Hematopoietic multipotent progenitor cell treated with erythropoietin and hydrocortisone succinate and interleukin-3 and kit ligand, for 6 days (in vitro differentiated cells): ENCODE results near the gene GRIN2C.

Experiments used
- DNase-seq: peaks from one replicate; pipeline ENCODE4 v3.0.0-alpha.2; 2015

Gene GRIN2C

DNA sequence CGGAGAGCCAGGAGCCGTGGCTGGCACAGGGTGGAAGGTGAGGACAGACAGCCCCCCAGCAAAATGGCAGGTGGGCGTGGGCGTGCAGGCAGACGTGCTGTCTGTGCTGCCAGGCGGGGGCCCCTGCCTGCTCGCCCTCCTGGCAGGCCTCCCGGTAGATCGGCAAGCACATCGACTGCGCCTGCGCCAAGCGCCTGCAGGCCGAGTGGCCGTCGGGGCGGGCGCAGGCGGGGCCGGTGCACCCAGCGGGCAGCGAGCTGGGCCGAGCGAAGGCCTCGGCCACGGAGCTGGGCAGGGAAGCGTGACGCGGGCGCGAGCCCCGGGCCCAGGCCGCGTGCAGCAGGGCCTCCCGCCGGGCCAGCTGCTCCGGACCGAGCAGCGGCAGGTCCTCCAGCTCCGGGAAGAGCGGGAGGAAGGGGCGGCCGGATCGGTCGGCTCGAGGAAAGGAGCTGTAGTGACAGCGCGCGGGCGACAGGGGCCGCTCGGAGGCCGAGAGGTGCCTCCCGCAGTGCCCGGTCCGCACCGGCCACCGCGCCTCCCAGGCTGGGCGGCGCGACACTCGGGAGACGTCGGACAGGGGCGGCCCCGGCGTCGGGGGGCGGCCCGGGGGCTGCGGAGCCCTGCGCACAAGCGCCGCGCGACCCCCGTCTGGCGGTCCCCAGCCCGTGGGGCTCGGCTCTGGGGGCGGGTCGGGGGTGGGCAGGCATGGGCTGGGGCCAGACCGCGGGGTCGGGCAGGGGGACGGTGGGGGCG, 16.9 kb downstream of the GRIN2C start:
- peak; percentile 61 for DNase-seq

DNA sequence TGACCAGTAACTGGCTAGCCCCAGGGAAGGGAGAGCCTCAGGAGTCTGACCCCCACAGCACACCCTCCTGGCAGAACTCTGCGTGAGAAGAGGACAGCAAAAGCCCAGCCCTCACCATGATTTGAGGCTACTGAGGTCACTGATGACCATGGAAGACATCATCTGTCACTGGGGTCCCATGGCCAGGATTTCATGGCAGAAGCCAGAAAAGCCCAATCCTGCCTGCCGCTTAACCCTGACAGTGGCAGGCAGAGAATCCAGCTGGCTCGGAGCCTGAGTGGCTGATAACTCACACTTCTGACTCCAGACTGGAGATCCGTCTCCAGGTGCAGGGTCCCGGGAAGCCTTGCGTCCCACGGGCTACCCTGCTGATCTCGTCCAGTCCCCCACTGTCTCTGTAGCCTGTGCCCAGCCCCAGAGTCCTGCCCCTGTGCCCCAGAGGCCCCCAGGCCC, 17.5 kb downstream of the GRIN2C start:
- DNase-seq, result no peak

DNA sequence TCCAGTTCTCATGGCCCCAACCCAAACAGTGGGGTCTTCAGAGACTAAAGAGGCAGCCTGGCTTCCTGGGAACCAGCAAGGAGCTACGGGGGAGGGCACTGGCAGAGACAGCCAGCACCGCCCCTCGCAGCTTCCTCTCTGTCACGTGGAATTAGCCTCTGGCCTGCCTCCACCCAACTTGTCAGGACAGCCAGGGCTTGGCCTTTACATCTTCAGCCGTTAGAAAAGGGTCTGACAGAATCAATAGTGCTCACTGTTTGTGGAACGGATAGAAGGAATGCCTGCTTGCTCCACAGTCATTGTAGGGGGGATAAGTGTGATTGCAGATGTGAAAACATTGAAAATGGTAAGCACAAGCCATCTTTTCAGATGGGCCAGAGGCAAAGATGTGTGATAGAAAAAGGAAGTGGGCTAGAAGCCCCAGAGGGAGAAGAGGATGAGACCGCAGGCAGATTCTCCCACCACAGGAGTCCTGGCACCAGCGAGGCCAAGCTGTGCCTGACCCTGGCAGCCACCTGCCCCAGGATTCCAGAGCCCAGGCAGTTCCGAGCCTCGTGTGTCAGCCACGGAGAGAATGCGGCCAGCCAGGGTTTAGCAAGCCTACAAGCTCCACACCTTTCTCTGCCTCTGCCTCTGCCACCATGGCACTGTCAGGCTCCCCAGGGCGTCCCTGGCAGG, 18.6 kb downstream of the GRIN2C start:
- peak; percentile 69 for DNase-seq

DNA sequence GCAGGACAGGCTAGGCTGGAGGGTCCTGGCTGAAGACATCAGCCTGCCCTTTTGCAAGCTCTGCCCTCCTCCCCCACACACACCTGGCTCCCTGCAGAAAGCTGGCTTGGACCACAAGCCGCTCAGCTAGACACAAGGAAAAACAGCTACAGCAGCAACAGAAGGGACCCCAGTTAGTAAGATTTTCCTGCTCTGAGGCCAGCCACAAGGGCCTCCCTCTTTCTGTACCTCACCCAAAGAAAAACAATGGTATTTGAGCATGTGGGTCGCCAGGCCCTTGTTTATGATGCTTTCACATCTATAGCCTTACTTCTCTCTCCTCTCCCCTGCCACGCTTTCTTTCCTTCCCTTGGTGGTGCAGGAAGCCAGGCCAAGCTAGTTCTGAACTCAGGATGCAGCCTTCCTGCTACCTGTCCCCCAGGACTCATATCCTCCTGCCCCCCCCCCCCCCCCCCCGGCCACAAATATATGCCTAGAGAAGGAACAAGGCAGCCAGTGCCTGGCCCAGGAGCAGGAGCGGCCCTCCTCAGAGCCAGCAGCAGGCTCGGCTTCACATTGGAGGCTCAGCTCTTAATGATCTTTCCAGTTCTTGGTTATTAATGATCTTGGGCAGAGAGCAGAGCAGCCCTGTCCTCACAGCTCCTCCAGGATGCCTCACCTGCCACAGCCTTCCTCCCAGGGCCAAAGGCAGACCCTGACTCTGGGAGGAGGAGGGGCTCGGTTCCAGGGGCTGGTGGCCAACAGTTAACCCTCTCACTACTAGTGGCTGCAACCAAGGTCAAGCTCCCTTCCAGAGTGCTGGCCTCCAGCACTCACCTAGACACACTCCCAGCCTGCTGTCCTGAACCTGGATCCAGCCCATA, 19.5 kb downstream of the GRIN2C start:
- DNase-seq, result no peak

DNA sequence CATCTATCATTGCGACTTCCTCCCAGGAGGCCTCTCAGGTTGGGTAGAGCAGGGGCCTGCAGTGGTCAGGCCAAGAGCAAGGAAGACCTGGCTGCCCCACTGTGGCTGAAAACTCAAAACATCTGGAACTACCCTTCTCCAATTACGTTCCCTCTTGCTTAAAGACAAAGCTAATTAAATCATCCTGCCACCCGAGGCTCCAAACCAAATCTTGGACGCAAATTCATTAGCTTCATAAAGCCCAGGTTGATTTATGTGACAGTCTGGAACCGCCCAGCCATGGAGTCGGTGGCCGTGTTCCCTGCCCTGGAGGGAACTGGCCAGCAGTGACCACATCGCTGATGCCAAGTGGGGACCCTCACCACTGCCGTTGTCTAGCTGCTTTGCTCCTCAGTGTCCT, 21.4 kb downstream of the GRIN2C start:
- no peak for DNase-seq

DNA sequence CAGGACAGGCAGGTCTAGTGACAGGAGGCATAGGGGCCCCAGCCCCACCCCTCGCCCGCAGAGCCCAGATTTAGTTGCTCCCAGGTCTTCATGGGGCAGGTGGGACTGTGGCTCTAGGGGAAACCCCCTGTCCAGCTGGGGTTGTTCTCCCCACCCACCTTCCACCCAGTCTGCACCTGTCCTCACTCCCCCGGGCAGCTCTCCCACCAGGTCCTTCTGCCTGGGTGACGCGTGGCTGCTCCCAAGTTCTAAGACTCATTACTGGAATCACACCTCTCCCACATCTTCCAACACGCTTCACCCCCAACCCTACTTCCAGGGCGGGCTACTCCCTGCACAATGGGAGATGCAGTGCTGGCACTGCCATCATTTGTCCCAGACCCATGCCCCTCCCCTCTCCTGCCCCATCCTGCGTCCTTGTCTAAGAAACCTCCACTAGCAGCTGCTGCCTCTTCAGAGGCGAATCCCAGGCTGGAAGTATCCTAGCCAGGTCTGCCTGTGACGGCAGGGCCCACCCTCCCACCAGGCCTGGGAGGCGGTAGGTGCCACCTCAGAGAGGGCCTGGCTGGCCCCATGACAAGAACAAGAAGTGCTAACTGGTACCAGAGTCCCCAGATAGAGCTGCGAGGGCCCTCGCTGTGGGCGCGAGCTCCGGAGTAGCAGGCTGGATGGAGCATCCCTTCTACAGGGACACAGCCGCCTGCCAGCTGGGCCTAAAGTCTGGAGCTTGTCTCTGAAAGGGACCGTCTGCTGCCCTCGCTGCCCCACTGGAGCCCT, 22.8 kb downstream of the GRIN2C start:
- DNase-seq, result no peak

DNA sequence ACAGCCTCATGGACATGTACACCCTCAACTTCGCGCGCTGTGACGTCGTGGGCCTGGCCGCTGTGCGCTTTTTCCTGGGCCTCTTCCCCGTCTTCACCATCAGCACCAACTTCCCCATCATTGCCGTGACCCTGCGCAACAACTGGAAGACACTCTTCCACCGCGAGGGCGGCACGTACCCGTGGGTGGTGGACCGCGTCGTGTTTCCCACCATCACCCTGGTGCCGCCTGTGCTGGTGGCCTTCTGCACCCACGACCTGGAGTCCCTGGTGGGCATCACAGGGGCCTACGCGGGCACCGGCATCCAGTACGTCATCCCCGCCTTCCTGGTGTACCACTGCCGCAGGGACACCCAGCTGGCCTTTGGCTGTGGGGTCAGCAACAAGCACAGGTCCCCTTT, 23.5 kb downstream of the GRIN2C start:
- DNase-seq, result no peak

DNA sequence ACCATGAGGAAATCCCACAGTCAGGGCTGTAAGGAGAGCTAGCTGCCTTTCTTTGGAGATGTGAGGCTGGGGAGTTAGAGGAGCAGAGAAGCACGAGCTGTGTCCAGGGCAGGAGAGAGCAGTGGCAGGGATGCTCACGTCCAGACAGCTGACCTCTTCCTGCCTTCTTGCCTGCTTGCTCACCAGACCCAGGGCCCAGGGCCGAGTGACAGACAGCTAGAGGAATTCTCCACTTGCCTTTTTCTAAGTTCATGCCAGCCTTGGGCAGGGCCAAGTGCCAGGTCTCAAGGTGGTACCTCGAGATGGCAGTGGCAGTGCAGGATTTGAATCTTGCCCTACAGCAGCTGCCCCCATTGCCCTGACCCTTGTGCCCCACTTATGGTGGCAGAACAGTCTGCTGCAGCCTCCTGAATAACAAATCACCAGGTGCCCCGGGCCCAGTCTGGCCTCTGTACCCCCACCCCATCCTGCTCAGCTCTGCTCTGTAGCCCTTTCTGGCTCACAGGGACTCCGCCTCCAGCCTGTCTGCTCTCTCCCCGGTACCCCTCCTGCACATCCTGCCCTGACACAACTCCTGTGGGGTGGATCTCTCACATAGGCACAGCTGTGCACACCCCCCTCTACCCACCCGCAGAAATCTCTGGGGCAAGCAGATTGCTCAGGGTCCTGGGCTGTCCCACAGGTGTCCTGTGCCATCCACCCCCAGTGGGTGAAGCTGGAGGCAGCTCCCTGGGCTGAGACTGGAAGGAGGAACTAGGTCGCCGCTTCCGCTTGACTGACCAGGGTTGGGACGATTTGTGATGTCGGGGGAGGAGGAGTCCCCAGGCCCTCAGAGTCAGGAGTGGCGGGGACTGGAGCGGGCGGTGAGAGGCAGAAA, 25.9 kb downstream of the GRIN2C start:
- no peak for DNase-seq

DNA sequence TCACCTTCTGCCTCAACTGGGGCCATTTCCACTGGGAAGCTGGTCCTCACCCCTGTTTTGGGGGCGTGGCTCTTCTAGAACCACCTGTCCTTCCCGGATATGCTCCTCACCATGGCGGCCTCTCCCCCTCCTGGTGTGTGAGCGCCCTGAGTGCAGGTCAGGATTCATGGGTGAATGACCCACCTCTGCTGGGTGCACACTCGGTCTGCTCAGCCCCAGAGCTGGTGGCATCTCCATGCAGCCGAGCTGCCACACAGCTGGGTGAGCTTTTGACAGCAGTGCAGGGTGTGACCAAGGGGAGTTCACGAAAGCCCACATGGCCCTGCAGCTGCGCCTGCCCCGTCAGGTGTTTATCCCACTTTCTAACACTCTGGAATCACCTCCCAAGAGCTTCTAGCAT, 27.3 kb downstream of the GRIN2C start:
- no peak for DNase-seq

DNA sequence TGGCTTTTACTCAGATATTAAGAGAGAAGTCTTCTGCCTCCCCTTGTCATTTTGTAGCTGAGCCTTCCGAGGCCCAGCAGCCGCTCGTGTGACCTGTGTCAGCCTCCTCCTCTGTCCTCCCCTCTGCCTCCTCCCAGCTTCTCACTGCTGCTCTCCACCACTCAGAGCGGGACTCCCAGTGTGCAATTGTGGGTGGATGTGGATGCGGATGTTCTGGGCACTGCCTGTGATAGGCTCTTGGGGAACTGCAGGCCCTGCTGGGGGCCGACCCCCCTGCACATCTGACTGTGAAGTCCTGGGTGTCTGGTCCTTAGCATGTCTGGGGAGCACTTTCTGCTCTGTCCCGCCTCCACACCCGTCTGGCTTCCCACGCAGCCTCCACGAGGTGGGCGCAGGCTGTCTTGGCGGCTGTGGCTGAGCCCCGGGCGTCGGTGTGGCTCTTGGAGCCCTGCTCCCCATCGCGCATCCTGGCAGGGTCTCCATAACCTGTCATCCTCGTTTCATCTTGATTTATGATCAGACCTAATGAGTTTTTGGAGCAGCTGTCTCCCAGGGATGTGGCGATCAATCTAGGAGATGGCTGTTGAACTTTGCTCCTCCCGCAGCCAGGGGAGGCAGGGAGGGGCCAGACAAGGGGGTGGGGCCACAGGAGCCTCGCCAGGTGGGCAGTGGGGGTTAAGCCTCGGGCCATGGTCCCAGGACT, 28.1 kb downstream of the GRIN2C start:
- DNase-seq, result no peak

DNA sequence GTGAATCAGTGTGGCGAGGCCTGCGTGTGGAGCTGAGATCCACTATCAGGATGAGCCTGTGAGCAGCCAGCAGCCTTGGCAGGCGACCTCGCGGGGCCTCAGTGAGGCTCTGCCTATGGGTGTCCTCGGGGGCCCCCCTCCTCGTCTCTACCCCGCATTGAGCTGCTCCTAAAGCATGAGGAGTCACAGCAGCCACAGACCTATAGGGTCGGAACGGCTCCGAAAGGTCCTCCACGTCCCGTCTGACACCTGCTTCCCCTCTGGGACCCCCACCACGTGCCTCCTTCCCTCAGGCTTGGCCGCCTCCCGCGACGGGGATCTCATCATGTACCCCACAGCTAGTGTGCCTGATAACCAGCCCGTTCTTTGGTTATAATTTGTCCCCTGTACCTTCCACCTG, 28.8 kb downstream of the GRIN2C start:
- DNase-seq, result no peak

DNA sequence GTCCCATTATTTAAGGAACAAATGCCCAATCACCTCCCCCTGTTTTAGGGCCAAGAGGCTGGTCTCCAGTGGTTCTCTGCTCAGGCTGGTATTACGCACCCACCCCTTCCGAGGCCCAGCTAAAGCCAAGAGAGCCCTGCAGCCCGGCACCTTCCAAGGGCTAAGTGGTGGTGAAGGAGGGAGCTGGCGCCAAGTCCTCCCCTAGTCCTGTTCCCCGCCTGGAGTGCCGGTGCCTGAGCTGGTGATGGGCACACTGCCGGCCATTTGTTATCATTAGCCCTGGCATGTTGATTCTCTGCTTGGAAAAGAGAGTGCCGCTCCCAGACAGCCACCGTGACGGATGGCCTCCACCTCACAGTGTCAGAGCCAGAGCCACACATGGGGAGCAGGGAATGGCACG, 31.9 kb downstream of the GRIN2C start:
- DNase-seq, result no peak

DNA sequence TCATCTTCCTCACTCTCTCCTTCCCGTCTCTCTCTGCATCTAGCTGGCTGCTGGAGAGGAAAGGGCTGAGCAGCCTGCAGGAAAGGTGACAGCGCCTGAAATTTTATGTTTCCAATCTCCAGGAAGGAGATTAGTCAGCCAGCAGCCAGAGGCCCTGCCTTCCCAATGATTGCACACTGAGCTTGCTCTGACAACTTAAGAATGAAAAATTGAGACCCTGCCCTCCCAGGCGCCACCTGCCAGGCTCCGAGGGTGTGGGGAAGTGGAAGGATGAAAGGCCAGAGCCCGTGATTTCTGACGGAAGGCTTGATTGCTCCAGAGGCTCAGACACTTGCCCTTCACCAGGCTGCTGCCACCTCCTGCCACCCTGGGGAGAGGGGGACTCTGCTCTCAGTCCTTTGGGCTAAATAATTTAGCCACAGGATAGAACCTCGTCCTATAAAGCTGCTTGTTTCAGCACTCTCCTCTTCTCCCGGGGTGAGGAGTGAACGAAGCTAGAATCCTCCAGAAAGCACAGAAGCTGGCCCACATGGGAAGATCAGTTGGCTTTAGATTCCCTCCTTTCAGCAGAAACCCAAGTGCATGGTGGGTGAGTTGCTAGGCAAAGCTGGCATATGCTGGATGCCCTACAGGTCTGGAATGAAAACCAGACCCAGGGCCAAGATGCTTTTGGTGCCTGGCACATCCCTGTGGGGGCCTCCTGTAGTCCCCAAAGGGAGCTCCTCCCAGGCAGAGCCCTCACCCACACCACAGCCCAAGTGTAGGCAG, 33.5 kb downstream of the GRIN2C start:
- DNase-seq, result no peak

DNA sequence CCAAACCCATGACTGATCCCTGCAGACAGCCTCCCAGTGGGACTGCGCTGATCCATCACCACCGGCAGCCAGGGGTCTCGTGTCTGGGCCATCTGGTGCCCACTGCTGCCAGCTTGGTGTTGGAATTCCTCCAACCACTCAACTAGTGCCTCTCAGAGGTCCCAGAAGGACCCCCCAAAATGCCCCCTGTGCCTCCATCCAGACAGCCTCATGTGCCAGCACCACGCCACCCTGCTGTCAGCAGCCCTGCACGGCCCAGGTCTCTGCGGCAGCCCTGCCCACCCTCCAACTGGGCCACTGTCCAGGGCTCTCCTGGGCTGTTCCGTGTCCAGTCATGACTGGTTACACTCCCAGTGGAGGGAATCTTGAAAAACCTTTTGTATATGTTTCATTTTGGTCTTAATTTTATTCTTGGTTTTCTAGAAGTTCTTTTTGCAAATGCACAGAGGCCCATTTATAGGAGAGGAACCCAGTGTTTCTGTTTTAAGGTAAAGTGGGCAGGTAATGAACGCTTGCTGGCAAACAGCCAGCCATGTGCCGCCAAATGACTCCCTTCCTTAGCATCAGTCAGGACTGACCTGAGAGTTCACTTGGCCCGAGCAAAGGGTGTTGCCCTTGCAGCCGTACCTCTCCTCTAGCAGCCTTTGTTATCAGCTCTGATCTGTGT, 34.6 kb downstream of the GRIN2C start:
- DNase-seq, result no peak

DNA sequence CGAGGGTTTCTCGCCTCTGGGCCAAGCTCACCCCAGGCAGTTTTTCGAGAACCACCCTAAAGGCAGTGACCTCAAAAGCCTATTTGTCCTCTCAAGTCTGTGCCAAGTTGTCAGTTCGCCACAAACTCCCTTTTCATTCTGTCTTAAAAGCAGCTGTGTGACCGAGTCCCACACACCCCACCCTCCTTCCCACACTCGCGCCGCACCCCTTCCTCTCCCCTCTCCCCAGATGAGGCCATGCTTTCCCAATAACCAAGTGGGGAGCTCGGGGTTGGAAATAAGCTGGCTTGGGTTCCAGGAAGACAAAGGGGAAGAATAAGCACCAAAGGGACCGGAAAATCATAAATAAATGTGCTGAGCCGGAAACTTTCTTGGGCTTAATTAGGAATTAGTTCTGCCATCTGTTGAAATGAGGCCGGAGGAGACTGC, 36.7 kb downstream of the GRIN2C start:
- DNase-seq, result no peak

DNA sequence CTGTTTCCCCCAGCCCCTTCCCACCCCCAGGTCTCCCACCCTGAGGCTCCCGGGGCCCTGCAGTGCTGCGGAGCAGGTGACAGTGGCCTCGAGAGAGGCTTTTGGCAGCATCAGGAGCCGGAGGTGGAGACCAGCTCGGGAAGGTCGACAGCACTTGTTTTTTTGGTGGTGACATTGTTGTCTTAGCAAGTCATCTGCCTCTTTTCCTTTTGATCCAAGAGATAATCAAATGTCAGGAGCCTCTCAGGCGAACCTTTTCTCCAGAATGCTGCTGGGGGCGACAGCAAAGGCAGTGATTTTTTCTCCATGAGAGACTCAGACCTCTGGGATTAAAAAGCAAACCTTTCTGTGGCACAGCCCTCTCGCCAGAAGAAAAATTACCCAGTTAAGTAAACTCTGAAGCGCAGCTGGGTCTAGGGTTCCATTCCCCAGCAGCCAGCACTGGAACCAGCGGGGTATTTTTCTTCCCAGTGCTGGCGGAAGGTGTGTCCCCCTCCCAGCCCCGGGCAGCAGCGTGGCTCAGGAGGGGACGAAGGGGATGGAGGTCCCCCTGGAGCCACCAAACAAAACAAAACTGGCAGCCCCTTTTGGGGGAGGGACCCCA, 37.2 kb downstream of the GRIN2C start:
- DNase-seq, result no peak

DNA sequence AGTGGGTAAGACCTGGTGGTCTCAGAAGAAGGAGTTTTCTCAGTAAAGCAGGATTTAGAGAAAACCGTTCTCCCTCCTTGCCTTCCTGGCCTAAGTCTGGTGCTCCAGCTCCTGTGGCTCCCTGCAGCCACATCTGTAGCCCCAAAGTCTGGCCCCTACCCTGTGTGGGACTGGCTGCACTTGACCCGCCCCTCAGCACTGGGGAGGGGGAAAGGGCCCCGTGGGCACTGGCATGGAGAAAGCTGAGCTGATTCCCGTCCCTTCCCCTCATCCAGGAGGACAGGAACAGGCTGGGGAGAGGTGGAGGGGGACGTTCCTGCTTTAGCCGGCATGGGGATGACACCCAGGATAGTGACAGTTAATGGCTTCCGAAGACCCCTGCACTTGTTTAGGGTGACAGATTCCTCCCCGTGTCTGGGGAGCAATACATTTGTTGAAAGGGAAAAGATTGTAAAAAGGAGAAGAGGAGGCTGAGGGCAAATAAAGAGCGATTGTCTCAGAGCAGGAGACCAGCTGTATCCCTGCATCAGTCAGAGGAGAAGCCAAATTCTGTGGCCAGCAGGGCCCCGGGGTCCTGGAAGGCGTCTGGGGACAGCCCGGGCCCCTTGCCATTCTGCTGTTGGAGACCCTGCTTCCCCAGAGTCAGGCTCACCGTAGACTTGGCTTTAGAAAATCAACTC, 37.9 kb downstream of the GRIN2C start:
- DNase-seq, result no peak

DNA sequence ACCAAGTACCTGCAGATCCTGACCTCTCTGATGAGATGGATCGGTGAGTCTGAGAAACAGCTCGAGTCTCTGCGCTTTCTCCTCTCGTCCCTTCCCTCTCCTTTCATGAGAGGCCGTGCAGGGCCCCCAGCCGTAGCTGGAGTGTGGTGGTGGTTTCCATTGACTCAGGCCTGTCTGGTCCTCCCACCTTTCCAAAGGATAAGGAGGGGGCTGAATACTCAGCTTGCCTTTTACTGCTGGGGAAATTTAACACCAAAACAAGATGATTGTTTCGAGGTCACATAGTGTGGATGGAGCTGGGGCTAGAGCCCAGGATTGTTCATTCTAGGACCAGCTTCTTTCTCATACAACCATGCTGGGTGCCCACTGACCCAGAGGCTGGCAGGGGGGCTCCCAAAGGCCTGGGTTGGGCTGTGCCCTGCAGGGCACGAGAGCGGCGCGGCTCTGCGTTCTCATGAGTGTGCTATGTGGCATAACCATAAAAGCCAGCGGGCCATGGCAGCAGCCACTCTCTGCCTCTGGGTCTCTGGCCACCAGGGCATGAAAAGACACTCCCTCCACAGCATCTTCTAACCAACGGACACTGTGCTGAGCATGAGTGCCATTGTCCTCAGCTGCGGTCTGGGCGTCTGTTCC, 39.8 kb downstream of the GRIN2C start:
- no peak for DNase-seq
